A549 (cell line): Measurements from ENCODE around the gene TLE1.

Experiments
- BCL3 ChIP-seq: fragments of >200 bp; sonication (Bioruptor Twin); formaldehyde crosslinking; IDR thresholded peaks from 3 replicates; pipeline ENCODE4 v1.6.1; 2016
- BHLHE40 ChIP-seq: IDR thresholded peaks from 2 replicates; pipeline ENCODE4 v1.6.1; 2012; ENCODE audit warnings: low read depth, low read length, inconsistent platforms
- CEBPB ChIP-seq, 2 experiments: fragments of >200 bp in 1 of 2; sonication (Bioruptor Twin) in 1 of 2; formaldehyde crosslinking in 1 of 2; IDR thresholded peaks; 2 replicates each; pipeline ENCODE4 v1.6.1; 2012 to 2016
- CTCF ChIP-seq: fragments of >200 bp; sonication (Bioruptor Twin); formaldehyde crosslinking; IDR thresholded peaks from 3 replicates; pipeline ENCODE4 v1.5.1; 2016
- ELK1 ChIP-seq: fragments of 150-350 bp; IDR thresholded peaks from 2 replicates; pipeline ENCODE4 v1.6.1; 2014; ENCODE audit warnings: low read depth, mild to moderate bottlenecking, low read length
- EP300 ChIP-seq, 2 experiments: fragments of >200 bp; sonication (Bioruptor Twin); formaldehyde crosslinking; IDR thresholded peaks; 2 replicates in 1 of 2; 3 replicates in 1 of 2; pipeline ENCODE4 v1.6.1; 2016 to 2017
- ESRRA ChIP-seq: fragments of 150-350 bp; IDR thresholded peaks from 2 replicates; pipeline ENCODE4 v1.6.1; 2014; ENCODE audit warnings: mild to moderate bottlenecking, low read length, borderline replicate concordance
- HEYL ChIP-seq: fragments of 250-450 bp; sonication (Bioruptor Pico); IDR thresholded peaks from 2 replicates; pipeline ENCODE4 v1.8.0; 2021; ENCODE audit warnings: mild to moderate bottlenecking, moderate library complexity
- KDM5A ChIP-seq: fragments of 200-600 bp; sonication (generic); IDR thresholded peaks from 2 replicates; pipeline ENCODE4 v1.6.1; 2016; ENCODE audit warnings: antibody characterized with exemption, mild to moderate bottlenecking
- PHF8 ChIP-seq: fragments of 200-600 bp; sonication (generic); IDR thresholded peaks from 2 replicates; pipeline ENCODE4 v1.6.1; 2016; ENCODE audit warnings: low read depth, mild to moderate bottlenecking, antibody characterized with exemption, moderate library complexity, borderline replicate concordance
- POLR2A ChIP-seq: IDR thresholded peaks from 2 replicates; pipeline ENCODE4 v1.6.1; 2012; ENCODE audit warnings: mild to moderate bottlenecking, low read length
- RFX5 ChIP-seq: fragments of 450-650 bp; IDR thresholded peaks from 2 replicates; pipeline ENCODE4 v1.7.1; 2014; ENCODE audit warnings: antibody characterized with exemption, mild to moderate bottlenecking, moderate library complexity
- SMC3 ChIP-seq: fragments of >200 bp; sonication (Bioruptor Twin); formaldehyde crosslinking; IDR thresholded peaks from 3 replicates; pipeline ENCODE4 v1.6.1; 2018; ENCODE audit warnings: inconsistent platforms
- SREBF2 ChIP-seq: fragments of 450-650 bp; IDR thresholded peaks from 2 replicates; pipeline ENCODE4 v1.6.1; 2014; ENCODE audit warnings: mild to moderate bottlenecking, moderate library complexity

GRCh38 chr9:81665322-81665871 lies 23.9 kb downstream of the TLE1 start:
- TF ChIP-seq ELK1 = no peak
- TF ChIP-seq BCL3 = no peak
- no peak for TF ChIP-seq SREBF2
- no peak for TF ChIP-seq HEYL
- no peak for TF ChIP-seq EP300 (IDR thresholded peaks at IDR 0.05)
- TF ChIP-seq CTCF = no peak
- TF ChIP-seq KDM5A = no peak
- TF ChIP-seq PHF8 = no peak
- no peak for TF ChIP-seq POLR2A
- TF ChIP-seq CEBPB (IDR thresholded peaks at IDR 0.05) = no peak
- TF ChIP-seq SMC3 = no peak
- no peak for TF ChIP-seq RFX5
- TF ChIP-seq BHLHE40 = no peak
- TF ChIP-seq ESRRA = no peak
